H9 (cell line): ENCODE results near the gene SCLY. TPM values are rescaled to one million over a fixed set of nuclear protein-coding genes. Genes with fewer than 3 reads are reported as not detected.

ENCODE experiments used
- DNase-seq: peaks from one replicate; pipeline ENCODE4 v3.0.0-alpha.2; 2017
- H2AFZ ChIP-seq: one replicate; pipeline ENCODE4 v1.6.1; 2013; ENCODE audit warnings: mild to moderate bottlenecking, low read length, control low read depth, moderate library complexity
- H2AK5ac ChIP-seq: 2 replicates; pipeline ENCODE4 v1.6.1; 2013; ENCODE audit warnings: low read length, control low read depth, mixed read lengths; ENCODE audit not compliant: insufficient read length
- H2BK120ac ChIP-seq: one replicate; pipeline ENCODE4 v1.6.1; 2013; ENCODE audit warnings: low read depth, mild to moderate bottlenecking, low read length, control low read depth, inconsistent platforms; ENCODE audit not compliant: poor library complexity, severe bottlenecking
- H2BK12ac ChIP-seq: 2 replicates; pipeline ENCODE4 v1.6.1; 2013; ENCODE audit warnings: low read length, control low read depth, mixed read lengths, low read depth; ENCODE audit not compliant: insufficient read length
- H2BK15ac ChIP-seq: 2 replicates; pipeline ENCODE4 v1.6.1; 2013; ENCODE audit warnings: low read depth, low read length, control low read depth
- H2BK20ac ChIP-seq: one replicate; pipeline ENCODE4 v1.6.1; 2013; ENCODE audit warnings: low read depth, mild to moderate bottlenecking, low read length, control low read depth, inconsistent platforms; ENCODE audit not compliant: poor library complexity, severe bottlenecking
- H2BK5ac ChIP-seq: 2 replicates; pipeline ENCODE4 v1.6.1; 2013; ENCODE audit warnings: low read length, control low read depth, mixed read lengths; ENCODE audit not compliant: insufficient read length
- H3K14ac ChIP-seq: 2 replicates; pipeline ENCODE4 v1.6.1; 2013; ENCODE audit warnings: low read length, control low read depth; ENCODE audit not compliant: insufficient read depth
- H3K18ac ChIP-seq: 2 replicates; pipeline ENCODE4 v1.6.1; 2013; ENCODE audit warnings: low read depth, mild to moderate bottlenecking, mixed read lengths, low read length, control low read depth; ENCODE audit not compliant: insufficient read length
- H3K23ac ChIP-seq: 2 replicates; pipeline ENCODE4 v1.6.1; 2013; ENCODE audit warnings: low read length, control low read depth, mixed read lengths, low read depth; ENCODE audit not compliant: insufficient read length
- H3K23me2 ChIP-seq: 2 replicates; pipeline ENCODE4 v1.6.1; 2013; ENCODE audit warnings: low read depth, mild to moderate bottlenecking, mixed read lengths, low read length, control low read depth; ENCODE audit not compliant: insufficient read length, poor library complexity, severe bottlenecking
- H3K27ac ChIP-seq: 2 replicates; pipeline ENCODE4 v1.5.1; 2013; ENCODE audit warnings: low read length, control low read depth, mixed read lengths, low read depth; ENCODE audit not compliant: insufficient read length
- H3K27me3 ChIP-seq: 2 replicates; pipeline ENCODE4 v1.6.1; 2013; ENCODE audit warnings: low read length, control low read depth, inconsistent platforms; ENCODE audit not compliant: insufficient read depth
- H3K4ac ChIP-seq: 2 replicates; pipeline ENCODE4 v1.6.1; 2013; ENCODE audit warnings: low read depth, mild to moderate bottlenecking, control low read depth, inconsistent platforms, low read length, moderate library complexity
- H3K4me1 ChIP-seq: 2 replicates; pipeline ENCODE4 v1.6.1; 2013; ENCODE audit warnings: low read length, control low read depth, inconsistent platforms; ENCODE audit not compliant: insufficient read depth
- H3K4me2 ChIP-seq: 2 replicates; pipeline ENCODE4 v1.6.1; 2013; ENCODE audit warnings: low read length, control low read depth, mixed read lengths; ENCODE audit not compliant: insufficient read length, insufficient read depth
- H3K56ac ChIP-seq: 2 replicates; pipeline ENCODE4 v1.6.1; 2013; ENCODE audit warnings: low read depth, mild to moderate bottlenecking, mixed read lengths, low read length, control low read depth; ENCODE audit not compliant: insufficient read length
- H3K79me1 ChIP-seq: 2 replicates; pipeline ENCODE4 v1.6.1; 2013; ENCODE audit warnings: low read depth, mild to moderate bottlenecking, moderate library complexity, low read length, control low read depth, inconsistent platforms; ENCODE audit not compliant: insufficient read depth, poor library complexity, severe bottlenecking
- H3K79me2 ChIP-seq: 2 replicates; pipeline ENCODE4 v1.6.1; 2013; ENCODE audit warnings: low read length, control low read depth, inconsistent platforms; ENCODE audit not compliant: insufficient read depth
- H3K9ac ChIP-seq: 2 replicates; pipeline ENCODE4 v1.6.1; 2013; ENCODE audit warnings: low read length, control low read depth, mixed read lengths; ENCODE audit not compliant: insufficient read length; ENCODE audit errors: extremely low read depth
- H3K9me3 ChIP-seq: one replicate; pipeline ENCODE4 v1.6.1; 2013; ENCODE audit warnings: low read depth, low read length, inconsistent platforms; ENCODE audit not compliant: control insufficient read depth
- H3T11ph ChIP-seq: one replicate; pipeline ENCODE4 v1.6.1; 2013; ENCODE audit warnings: mild to moderate bottlenecking, low read length, control low read depth, inconsistent platforms
- H4K20me1 ChIP-seq: one replicate; pipeline ENCODE4 v1.6.1; 2013; ENCODE audit not compliant: control insufficient read depth, insufficient read length, insufficient read depth
- H4K5ac ChIP-seq: 2 replicates; pipeline ENCODE4 v1.6.1; 2013; ENCODE audit warnings: low read depth, mild to moderate bottlenecking, mixed read lengths, low read length, control low read depth; ENCODE audit not compliant: insufficient read length
- H4K8ac ChIP-seq: replicated peaks from 2 replicates; pipeline ENCODE4 v1.6.1; 2013; ENCODE audit warnings: low read length, control low read depth, mixed read lengths, low read depth; ENCODE audit not compliant: insufficient read length
- H4K91ac ChIP-seq: 2 replicates; pipeline ENCODE4 v1.6.1; 2013; ENCODE audit warnings: low read depth, mild to moderate bottlenecking, moderate library complexity, mixed read lengths, low read length, control low read depth; ENCODE audit not compliant: insufficient read length
- H3K27ac Mint-ChIP-seq, 3 experiments: 2 replicates in 2 of 3; 3 replicates in 1 of 3; pipeline ENCODE4 v1.8.0; 2020 to 2021; ENCODE audit warnings: mixed read lengths in 3 of 3, mild to moderate bottlenecking in 1 of 3, moderate library complexity in 1 of 3
- H3K27me3 Mint-ChIP-seq: 2 replicates; pipeline ENCODE4 v1.8.0; 2021; ENCODE audit warnings: low read depth, mild to moderate bottlenecking, moderate library complexity, mixed read lengths
- H3K36me3 Mint-ChIP-seq, 3 experiments: 2 replicates in 2 of 3; 3 replicates in 1 of 3; pipeline ENCODE4 v1.8.0; 2020 to 2021; ENCODE audit warnings: low read depth in 3 of 3, mixed read lengths in 3 of 3; ENCODE audit not compliant: insufficient read depth in 1 of 3
- H3K4me1 Mint-ChIP-seq, 2 experiments: 2 replicates each; pipeline ENCODE4 v1.8.0; 2020; ENCODE audit warnings: mixed read lengths in 2 of 2
- H3K4me3 Mint-ChIP-seq, 2 experiments: 2 replicates in 1 of 2; 3 replicates in 1 of 2; pipeline ENCODE4 v1.8.0; 2020 to 2021; ENCODE audit warnings: mild to moderate bottlenecking in 2 of 2, mixed read lengths in 2 of 2, moderate library complexity in 1 of 2
- H3K9me3 Mint-ChIP-seq, 2 experiments: 2 replicates in 1 of 2; 3 replicates in 1 of 2; pipeline ENCODE4 v1.8.0; 2020; ENCODE audit warnings: mild to moderate bottlenecking in 2 of 2, mixed read lengths in 2 of 2, moderate library complexity in 1 of 2
- CTCF ChIP-seq: fragments of 200-600 bp; sonication (generic); conservative IDR thresholded peaks from 3 replicates; pipeline ENCODE4 v1.8.0; 2021; ENCODE audit warnings: antibody characterized with exemption, mild to moderate bottlenecking
- WGBS: extraction: QIAGEN DNeasy Blood & Tissue Kit; methylation state at CpG from one replicate; pipeline ENCODE4 v1.1.7; 2013; ENCODE audit warnings: missing lambda C conversion rate, low lambda C conversion rate, mixed read lengths; ENCODE audit not compliant: insufficient read length; ENCODE audit errors: extremely low coverage; 5-methylcytosine and 5-hydroxymethylcytosine counted together
- total RNA-seq: library from RNA; stranded (reverse); gene quantifications from 2 replicates; pipeline ENCODE4 v1.2.1, GENCODE V29; 2021

Gene SCLY
- total RNA-seq, 1 experiment from 2014 or later: 55.3 TPM

GRCh38 chr2:238069877-238070276 lies 9.1 kb downstream of the SCLY start:
- Histone ChIP-seq H3K56ac (no peak overlapping the region), H3K79me2 (no peaks in the 10 kb centered on the region; the same call in 1 of the 2 replicates), H3K23ac (no peak overlapping the region), H2BK20ac (no peak overlapping the region), H4K5ac (no peak overlapping the region), H3K27me3 (no peaks in the 10 kb centered on the region), H3K4ac (no peak overlapping the region), H2BK12ac (no peak overlapping the region), H3K4me1 (no peaks in the 10 kb centered on the region), H3K14ac (no peak overlapping the region), H3K18ac (no peak overlapping the region), H3K4me2 (no peak overlapping the region), H3K9me3 (no peaks in the 10 kb centered on the region), H4K91ac (no peak overlapping the region), H2AFZ (no peak overlapping the region), H4K20me1 (no peaks in the 10 kb centered on the region), H2BK5ac (no peak overlapping the region), H2BK15ac (no peak overlapping the region), H2BK120ac (no peak overlapping the region), H3K23me2 (no peaks in the 10 kb centered on the region), H3K79me1 (peaks cover 3% of the 10 kb centered on the region), H4K8ac (no peak overlapping the region), H3K9ac (no peak overlapping the region), H2AK5ac (no peak overlapping the region), H3K27ac (no peak overlapping the region), H3T11ph (no peak overlapping the region)
- DNase-seq: no peak
- peaks cover 70 to 89% (median 80%) of the 10 kb centered on the region in 3 experiments; a peak in 6 of 7 replicates for H3K36me3 Mint-ChIP-seq
- TF ChIP-seq CTCF: no peak
- H3K27me3 Mint-ChIP-seq: no peaks in the 10 kb centered on the region
- H3K4me3 Mint-ChIP-seq: no peak overlapping the region
- no peaks in the 10 kb centered on the region for H3K4me1 Mint-ChIP-seq
- no peak overlapping the region for H3K27ac Mint-ChIP-seq
- no peaks in the 10 kb centered on the region for H3K9me3 Mint-ChIP-seq
- WGBS: no CpG with 5 or more reads among the region's 9 CpGs
